Measurements from ENCODE around the gene PINK1.

Gene PINK1

DNA sequence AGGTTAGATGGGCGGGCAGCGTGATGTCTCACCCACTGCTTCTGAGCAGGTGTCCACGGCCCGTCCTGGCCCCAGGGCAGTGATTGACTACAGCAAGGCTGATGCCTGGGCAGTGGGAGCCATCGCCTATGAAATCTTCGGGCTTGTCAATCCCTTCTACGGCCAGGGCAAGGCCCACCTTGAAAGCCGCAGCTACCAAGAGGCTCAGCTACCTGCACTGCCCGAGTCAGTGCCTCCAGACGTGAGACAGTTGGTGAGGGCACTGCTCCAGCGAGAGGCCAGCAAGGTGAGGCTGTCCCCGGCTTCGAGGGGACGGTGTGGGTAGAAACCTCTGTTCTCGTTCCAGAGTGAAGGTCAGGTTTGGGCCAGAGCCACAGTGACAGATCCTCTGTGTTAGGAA, 15.7 kb downstream of the PINK1 start:
- H3K4me1 ChIP-seq (ENCODE audit: low read depth, poor library complexity, severe bottlenecking): no peaks in the 10 kb centered on the region
- H3K27ac ChIP-seq: no peak overlapping the region
- H3K36me3 ChIP-seq (ENCODE audit: insufficient read depth): no peaks in the 10 kb centered on the region
- H3K4me3 ChIP-seq (IDR thresholded peaks at IDR 0.05; ENCODE audit: insufficient read depth, low read depth, low read length): no peak overlapping the region
- H4K20me1 ChIP-seq (ENCODE audit: insufficient read depth): no peaks in the 10 kb centered on the region
- H3K9ac ChIP-seq: no peak overlapping the region
- no peaks in the 10 kb centered on the region for H3K27me3 ChIP-seq (ENCODE audit: insufficient read depth, low read depth)
- no peak overlapping the region for H3K4me2 ChIP-seq
- TF ChIP-seq, protein P1, sequence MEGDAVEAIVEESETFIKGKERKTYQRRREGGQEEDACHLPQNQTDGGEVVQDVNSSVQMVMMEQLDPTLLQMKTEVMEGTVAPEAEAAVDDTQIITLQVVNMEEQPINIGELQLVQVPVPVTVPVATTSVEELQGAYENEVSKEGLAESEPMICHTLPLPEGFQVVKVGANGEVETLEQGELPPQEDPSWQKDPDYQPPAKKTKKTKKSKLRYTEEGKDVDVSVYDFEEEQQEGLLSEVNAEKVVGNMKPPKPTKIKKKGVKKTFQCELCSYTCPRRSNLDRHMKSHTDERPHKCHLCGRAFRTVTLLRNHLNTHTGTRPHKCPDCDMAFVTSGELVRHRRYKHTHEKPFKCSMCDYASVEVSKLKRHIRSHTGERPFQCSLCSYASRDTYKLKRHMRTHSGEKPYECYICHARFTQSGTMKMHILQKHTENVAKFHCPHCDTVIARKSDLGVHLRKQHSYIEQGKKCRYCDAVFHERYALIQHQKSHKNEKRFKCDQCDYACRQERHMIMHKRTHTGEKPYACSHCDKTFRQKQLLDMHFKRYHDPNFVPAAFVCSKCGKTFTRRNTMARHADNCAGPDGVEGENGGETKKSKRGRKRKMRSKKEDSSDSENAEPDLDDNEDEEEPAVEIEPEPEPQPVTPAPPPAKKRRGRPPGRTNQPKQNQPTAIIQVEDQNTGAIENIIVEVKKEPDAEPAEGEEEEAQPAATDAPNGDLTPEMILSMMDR (conservative IDR thresholded peaks at IDR 0.05; ENCODE audit: low read depth, low read length): no peak
- no peaks in the 10 kb centered on the region for H3K79me2 ChIP-seq (ENCODE audit: insufficient read depth, low read depth)
- no peak overlapping the region for H2AFZ ChIP-seq (ENCODE audit: low read depth)

DNA sequence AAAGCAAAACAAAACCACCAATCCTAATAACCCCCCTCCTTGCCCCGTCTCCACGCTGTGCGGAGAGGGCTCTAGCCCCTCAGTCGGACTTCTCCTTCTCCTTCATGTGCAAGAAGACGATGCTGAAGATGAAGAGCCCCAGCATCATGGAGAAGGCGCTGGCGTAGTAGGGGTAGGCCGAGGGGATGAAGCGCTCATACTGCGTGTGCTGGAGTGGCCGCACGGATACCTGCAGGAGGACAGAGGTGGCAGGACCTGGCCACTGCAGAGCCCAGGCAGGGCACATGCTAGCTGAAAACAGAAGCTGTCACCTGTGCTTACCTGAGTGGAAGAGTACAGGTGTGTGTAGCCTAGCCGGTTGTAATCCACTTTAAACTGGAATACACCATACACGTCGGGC, 19.0 kb downstream of the PINK1 start:
- H2AFZ ChIP-seq (ENCODE audit: low read depth): no peak overlapping the region

GRCh38 chr1:20654104-20654690, 20.9 kb downstream of the PINK1 start:
- Histone ChIP-seq H3K4me1 (ENCODE audit: low read depth, poor library complexity, severe bottlenecking) (peaks cover 3% of the 10 kb centered on the region), H3K36me3 (ENCODE audit: insufficient read depth) (no peaks in the 10 kb centered on the region)

More for the DNA sequence above, 19.0 kb downstream of the PINK1 start:
- TF ChIP-seq, protein P1 (conservative IDR thresholded peaks at IDR 0.05; ENCODE audit: low read depth, low read length): no peak
- Histone ChIP-seq H3K4me3 (IDR thresholded peaks at IDR 0.05; ENCODE audit: insufficient read depth, low read depth, low read length) (no peak overlapping the region), H3K27me3 (ENCODE audit: insufficient read depth, low read depth) (no peaks in the 10 kb centered on the region), H3K4me2 (no peak overlapping the region), H4K20me1 (ENCODE audit: insufficient read depth) (no peaks in the 10 kb centered on the region), H3K4me1 (ENCODE audit: low read depth, poor library complexity, severe bottlenecking) (no peaks in the 10 kb centered on the region), H3K27ac (no peak overlapping the region), H3K36me3 (ENCODE audit: insufficient read depth) (no peaks in the 10 kb centered on the region), H3K9ac (no peak overlapping the region), H3K79me2 (ENCODE audit: insufficient read depth, low read depth) (no peaks in the 10 kb centered on the region)

DNA sequence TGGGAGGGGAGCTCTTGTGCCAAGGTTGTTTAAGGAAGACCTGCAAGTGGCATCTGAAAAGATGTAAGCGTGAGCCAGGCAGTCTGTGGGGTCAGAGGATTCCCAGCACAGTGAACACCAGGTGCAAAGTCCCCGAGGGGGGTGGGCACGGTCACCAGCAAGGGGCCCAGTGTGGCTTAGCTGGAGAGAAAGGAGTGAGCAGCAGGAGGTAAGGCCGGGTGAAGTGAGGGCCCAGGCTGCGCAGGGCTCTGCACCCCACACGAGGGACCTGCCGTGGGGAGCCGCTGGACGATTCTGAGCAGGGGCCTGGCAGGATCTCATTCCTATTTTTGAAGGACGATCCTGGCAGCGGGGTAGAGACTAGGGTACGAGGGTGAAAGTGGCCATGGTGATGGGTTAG, 23.8 kb downstream of the PINK1 start:
- no peak overlapping the region for H3K4me2 ChIP-seq
- no peaks in the 10 kb centered on the region for H3K27me3 ChIP-seq (ENCODE audit: insufficient read depth, low read depth)
- H4K20me1 ChIP-seq (ENCODE audit: insufficient read depth): no peaks in the 10 kb centered on the region
- H3K9ac ChIP-seq: no peak overlapping the region
- H3K36me3 ChIP-seq (ENCODE audit: insufficient read depth): no peaks in the 10 kb centered on the region
- no peak overlapping the region for H3K27ac ChIP-seq
- H3K79me2 ChIP-seq (ENCODE audit: insufficient read depth, low read depth): peaks cover 30% of the 10 kb centered on the region
- TF ChIP-seq, protein P1 (conservative IDR thresholded peaks at IDR 0.05; ENCODE audit: low read depth, low read length): no peak
- H3K4me1 ChIP-seq (ENCODE audit: low read depth, poor library complexity, severe bottlenecking): peaks cover 17% of the 10 kb centered on the region
- H2AFZ ChIP-seq (ENCODE audit: low read depth): no peak overlapping the region
- no peak overlapping the region for H3K4me3 ChIP-seq (IDR thresholded peaks at IDR 0.05; ENCODE audit: insufficient read depth, low read depth, low read length)

More at GRCh38 chr1:20654104-20654690, 20.9 kb downstream of the PINK1 start:
- Histone ChIP-seq H3K4me3 (IDR thresholded peaks at IDR 0.05; ENCODE audit: insufficient read depth, low read depth, low read length) (no peak overlapping the region), H2AFZ (ENCODE audit: low read depth) (no peak overlapping the region), H3K79me2 (ENCODE audit: insufficient read depth, low read depth) (peaks cover 10% of the 10 kb centered on the region), H3K27ac (no peak overlapping the region), H3K9ac (no peak overlapping the region), H3K27me3 (ENCODE audit: insufficient read depth, low read depth) (no peaks in the 10 kb centered on the region), H3K4me2 (no peak overlapping the region), H4K20me1 (ENCODE audit: insufficient read depth) (no peaks in the 10 kb centered on the region)
- TF ChIP-seq, protein P1 (conservative IDR thresholded peaks at IDR 0.05; ENCODE audit: low read depth, low read length): no peak

Data from KMS-11 (cell line).